NCI-H2107 (cell line): ENCODE data around the gene COLQ.

ENCODE experiments used
- DNase-seq: peaks from one replicate; lab custom pipeline; 2025; lab: John Stamatoyannopoulos, UW

COLQ gene

DNA sequence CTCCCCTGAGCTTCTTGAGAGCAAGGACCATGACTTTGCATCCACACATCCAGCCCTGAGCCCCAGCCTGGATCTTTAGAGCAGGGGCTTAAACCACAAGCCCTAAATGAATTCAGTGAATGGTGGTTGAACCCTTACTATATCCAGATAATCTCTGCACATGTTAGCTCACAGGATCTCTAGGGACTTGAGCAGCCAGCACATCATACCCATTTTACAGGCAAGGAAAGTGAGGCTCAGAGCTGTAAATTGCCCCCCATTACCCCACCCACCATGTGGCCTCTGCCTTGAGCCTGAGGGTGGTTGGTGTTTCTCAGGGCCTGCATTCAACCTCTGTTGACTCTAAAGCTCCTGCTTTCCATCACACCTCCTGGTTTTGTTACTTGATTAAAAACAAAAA is 66.5 kb downstream of the COLQ start:
- no peak for DNase-seq

DNA sequence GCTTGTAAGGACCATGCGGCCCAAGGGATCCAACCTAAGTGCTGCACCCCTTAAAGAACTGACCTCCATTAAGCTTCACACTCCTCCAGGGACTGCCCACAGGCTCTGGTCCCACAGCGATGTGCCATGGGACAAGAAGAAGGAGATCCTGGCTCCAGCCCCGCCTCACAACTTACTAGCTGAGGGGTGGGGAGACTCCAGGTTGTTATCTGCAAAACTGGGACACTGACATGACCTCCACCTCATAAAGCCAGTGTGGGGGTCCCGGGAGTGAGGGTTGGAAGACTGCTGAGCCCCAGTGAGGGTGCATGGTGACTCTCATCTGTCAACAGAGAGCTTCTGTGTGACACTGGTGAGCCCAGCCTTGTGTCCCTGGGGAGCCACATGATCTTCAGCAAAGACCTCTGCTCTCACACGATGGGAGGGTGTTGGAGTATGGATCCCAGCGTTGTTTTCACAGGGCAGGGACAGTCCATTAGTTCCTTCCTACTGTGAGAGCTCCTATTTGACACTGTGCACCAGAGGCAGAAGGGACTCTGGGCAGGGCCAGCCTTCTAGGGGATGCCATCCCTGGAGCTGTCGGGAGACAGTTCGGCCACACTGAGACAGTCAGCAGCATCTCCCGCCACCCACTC is 67.4 kb downstream of the COLQ start:
- DNase-seq = no peak

GRCh38 chr3:15453501-15453900 is 68.0 kb downstream of the COLQ start:
- no peak for DNase-seq

DNA sequence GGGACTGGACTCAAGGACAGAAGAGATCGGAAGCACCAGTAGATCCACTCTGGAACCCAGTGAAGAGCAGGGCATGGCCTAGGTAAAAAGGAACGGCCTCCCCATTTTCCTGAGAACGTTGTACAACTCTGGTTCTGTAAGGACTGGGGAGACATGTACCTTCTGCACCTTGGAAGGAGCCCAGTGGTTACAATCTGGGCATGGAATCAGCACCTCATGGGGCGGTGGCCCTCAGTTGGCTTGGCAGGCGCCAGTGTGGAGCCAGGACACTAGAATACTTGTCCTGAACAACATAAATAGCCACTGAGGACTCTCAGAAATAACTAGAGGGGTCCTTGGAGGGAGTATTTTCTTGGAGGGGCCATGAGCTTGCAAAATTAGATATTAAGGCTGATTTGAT is 68.5 kb downstream of the COLQ start:
- DNase-seq = no peak

GRCh38 chr3:15452156-15452555 is 69.3 kb downstream of the COLQ start:
- no peak for DNase-seq

DNA sequence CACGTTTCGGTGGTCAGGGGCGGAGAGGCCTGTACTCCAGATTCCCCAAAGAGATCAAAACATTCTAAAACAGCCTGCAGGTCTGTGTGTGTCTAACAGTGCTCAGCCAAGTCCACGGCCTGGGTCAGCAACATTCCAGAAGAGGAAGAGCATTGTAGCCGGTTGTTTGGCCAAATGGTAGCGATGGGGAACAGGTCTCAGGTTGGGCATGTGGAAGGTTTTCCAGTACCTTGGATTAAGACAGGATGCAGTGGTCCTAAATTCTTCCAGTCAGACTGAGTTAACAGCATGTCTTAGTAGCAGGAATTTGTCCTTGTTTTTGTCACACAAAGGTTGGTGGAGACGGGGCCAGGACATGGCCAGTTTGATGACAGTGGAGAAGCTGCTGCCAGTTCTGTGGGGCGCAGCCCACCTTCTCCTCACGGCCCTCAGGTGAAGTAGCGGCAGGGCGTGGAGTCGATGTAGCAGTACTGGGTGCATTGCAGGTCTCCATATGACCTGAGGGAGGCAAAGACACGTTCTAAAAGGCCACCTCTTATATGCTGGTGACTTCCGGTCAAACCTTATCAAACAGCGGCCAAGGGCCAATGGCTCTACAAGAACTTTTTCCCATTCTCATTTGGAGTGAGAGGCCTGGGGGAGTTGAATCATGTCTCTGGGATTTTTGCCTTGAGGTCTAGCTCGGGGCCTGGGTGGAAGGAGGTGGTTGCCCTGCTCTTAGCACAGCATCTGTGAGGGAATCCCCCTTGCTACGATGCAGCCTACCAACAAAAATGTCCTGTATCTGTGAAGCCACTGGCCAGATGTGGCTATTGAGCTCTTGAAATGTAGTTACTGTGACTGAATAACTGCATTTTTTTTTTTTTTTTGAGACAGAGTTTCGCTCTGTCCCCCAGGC is 70.0 kb downstream of the COLQ start:
- DNase-seq = no peak

- DNase-seq = no peak
Observed at GRCh38 chr3:15450438-15451215, 70.9 kb downstream of the COLQ start.

GRCh38 chr3:15449489-15450224 is 71.8 kb downstream of the COLQ start:
- DNase-seq = no peak

DNA sequence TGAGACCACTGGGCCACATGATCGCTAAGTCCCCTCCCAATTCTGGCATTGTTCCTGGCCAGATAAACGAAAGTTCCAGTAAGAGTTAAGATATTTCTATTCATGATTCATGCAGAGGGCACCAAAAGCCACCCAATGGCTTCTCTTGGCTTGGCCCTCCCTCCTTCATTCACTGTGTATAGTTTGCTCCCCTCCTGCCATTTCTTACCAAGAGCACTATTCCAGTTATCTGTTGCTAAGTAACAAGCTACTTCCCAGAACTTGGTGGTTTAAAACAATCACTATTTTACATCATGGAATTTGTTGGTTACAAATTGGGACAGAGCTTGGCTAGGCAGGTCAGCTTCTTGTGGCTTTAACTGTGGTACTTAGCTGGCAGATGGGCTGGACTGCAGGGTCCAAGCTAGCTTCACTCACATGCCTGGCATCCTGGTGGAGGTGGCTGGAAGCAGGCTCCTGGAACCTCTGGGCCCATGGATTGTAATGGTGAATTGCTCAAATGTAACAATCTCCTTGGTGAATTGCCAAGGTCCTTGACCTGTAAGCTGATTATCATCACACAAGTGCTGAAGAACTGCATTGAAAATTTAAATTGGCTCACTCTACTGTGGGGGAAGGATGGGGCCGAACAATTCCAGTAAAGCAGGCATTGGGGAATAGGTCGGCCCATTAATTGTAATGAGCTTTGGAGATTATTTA is 77.5 kb downstream of the COLQ start:
- no peak for DNase-seq

GRCh38 chr3:15440891-15441290 is 80.6 kb downstream of the COLQ start:
- DNase-seq = no peak

DNA sequence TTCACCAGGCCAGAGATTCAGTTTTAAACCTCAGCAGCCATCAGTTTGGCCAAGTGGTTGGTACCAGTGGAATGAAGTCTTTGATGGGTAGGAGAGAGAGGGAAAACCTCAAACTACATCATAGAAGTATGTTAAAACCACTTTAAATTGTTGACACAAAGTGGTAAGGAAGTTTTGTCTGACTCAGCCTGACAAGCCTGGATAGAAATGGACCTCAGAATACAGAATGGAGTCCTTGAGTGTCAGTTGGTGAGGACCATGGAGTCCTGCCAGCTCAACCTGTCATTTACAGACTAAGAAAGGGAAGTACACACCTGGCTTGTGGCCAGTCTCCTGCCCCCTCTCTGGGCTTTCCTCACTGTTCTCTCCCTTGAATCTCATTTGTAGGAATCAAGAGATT is 82.0 kb downstream of the COLQ start:
- DNase-seq = no peak

GRCh38 chr3:15438983-15439382 is 82.5 kb downstream of the COLQ start:
- no peak for DNase-seq

DNA sequence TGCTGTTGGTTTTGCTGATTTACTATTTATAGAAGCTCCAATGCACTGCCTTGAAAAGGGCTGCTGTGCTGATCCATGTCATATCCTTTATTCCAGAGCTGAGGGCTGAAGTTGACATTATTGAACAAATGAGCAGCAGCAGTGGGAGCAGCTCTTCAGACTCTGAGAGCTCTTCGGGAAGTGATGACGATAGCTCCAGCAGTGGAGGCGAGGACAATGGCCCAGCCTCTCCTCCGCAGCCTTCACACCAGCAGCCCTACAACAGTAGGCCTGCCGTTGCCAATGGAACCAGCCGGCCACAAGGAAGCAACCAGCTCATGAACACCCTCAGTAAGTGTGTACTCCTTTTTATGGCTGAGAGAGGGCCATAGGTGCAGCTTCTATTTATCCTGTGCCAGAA is 85.3 kb downstream of the COLQ start:
- no peak for DNase-seq

DNA sequence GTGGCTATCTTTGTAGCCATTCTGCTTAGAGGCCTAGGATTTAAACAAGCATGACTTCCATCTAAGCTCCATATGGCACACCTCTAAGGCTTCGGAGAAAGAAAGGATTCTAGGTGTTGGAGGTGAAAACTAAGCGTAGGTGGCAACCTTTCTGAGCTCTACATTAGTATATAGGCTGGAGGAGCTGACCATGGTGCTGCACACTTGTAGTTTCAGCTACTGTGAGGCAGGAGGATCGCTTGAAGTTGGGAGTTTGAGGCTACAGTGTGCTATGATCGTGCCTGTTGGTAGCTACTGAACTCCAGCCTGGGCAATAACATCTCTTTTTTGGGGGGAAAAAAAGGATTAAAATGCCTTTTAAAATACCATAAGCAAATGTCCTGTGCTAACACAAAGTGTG is 86.8 kb downstream of the COLQ start:
- DNase-seq = no peak

DNA sequence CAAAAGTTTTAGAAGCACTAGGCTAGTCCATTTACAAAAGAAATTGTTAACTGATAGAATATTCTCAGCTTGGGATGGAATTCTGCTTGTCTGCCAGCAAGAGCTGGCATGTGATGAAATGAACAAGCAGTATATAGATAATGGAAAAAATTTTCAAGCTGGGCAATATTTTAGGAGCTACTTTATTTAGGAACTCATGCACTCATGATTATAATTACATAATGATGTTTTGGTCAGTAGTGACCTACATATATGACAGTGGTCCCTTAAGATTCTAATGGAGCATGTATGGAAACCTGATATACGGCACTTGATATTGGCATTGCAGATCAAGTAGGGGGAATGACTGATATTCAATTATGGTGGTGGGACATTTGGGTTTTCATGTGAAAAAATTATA is 88.0 kb downstream of the COLQ start:
- no peak for DNase-seq

- DNase-seq = no peak
Observed at GRCh38 chr3:15431256-15431837, 90.2 kb downstream of the COLQ start.

- no peak for DNase-seq
Observed at GRCh38 chr3:15430624-15431023, 90.9 kb downstream of the COLQ start.

DNA sequence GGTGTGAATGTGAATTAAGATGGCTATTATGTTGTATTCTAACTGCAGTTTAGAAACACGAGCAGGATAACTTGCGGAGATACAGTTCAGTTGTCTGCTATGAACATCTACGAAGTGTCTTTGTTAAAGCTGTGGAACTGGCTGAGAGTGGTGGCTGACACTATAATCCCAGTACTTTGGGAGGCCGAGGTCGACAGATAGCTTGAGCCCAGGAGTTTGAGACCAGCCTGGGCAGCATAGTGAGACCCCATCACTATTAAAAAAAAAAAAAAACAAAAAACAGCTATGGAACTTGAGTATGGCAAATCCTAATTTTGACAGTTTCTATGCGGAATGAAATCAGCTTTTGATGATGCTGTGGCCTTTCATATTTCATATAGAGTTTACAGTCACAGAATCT is 92.4 kb downstream of the COLQ start:
- no peak for DNase-seq

DNA sequence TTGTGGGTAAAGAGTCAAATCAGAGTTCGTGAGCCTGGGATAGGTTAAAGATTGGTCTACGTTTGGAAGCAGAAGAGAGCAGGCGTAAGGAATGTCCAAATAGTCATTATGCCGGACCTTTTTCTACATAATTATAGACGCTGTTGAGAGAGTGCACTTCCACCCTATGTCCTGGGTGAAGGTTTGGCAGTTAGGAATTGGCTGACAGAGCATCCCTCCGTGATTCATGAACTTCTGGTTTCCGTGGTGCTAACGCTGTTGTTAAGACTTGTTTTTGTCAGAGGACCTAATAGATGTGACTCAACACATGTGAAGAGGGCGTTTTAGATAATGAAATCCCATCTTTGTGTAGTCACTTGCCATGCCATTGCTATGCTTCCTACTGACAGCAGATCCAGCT is 93.0 kb downstream of the COLQ start:
- DNase-seq = no peak

DNA sequence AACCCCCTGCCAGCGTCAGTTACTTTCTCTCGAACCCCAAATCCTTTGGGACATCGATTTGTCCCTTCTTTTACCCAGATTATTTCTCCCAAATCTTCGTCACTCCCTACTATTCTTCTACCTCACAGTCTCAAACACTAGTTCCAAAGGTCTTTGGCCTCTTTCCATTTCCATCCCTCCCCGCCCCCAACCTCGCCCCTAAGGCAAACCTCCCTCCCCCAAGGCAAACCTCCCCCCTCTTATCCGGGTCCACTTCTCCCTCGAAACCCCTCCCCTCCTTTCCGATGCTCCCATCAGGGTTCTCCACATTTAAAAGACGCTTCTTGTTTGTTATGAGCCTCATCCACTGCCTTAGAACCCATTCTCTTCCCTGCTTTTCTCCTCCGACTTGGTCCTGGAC is 93.5 kb downstream of the COLQ start:
- DNase-seq = no peak

DNA sequence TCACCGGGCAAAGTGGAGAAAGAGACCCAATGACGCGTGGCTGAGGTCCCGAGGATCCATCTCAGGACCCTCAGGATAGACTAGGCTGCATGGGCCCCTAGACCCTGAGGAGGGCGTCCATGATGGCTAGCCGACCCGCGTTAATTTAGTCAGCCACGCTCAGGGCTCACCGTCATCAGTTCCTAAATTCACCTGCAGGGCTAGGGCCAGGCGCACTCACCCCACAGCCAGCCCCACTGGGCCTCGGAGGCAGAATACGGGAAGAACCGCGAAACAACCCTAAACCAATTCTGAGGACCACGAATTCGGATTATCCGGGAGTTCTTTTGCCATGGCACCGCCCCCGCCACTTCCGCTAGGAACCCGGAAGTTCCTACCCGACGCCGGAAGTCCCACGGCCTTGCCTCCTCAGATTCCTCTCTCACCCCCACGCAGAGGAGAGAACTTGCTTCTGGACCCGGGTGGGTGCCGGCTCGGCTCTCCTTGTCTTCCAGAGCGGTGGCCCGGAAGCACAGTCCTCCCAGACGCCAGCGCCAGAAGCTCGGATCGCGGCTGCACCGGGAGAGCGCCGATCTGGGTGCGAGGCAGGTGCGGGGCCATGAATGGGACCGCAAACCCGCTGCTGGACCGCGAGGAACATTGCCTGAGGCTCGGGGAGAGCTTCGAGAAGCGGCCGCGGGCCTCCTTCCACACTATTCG is 94.2 kb downstream of the COLQ start, which contains the start of the genes EAF1 and METTL6:
Gene EAF1, plus strand, starts transcription at position 417 of the 699 bp plus-strand sequence. Its CDS starts 182 bp downstream, at position 599.
Gene METTL6, minus strand, starts transcription at position 363 of the 699 bp plus-strand sequence. CDS start 1,033 bp downstream, outside the sequence.
- peak; percentile 39 for DNase-seq
